ENCODE results near the gene EFCAB5. TPM values are rescaled to one million over a fixed set of nuclear protein-coding genes. Genes with fewer than 3 reads are reported as not detected.

Gene EFCAB5
- total and polyA plus RNA-seq, 2 experiments from 2014 or later: 0.27 to 0.48 TPM

GRCh38 chr17:29905879-29906167 lies 35.6 kb upstream of the EFCAB5 start:
- no peak overlapping the region for H2AFZ ChIP-seq
- H3K9me2 ChIP-seq (replicated peaks; ENCODE audit: insufficient read depth): no peaks in the 10 kb centered on the region
- no peaks in the 10 kb centered on the region for H3K9me3 ChIP-seq (ENCODE audit: low read depth)
- H3K4me3 ChIP-seq: no peak overlapping the region
- H4K20me1 ChIP-seq (ENCODE audit: insufficient read depth, poor library complexity, severe bottlenecking): no peaks in the 10 kb centered on the region
- no peaks in the 10 kb centered on the region for H3K4me1 ChIP-seq (ENCODE audit: insufficient read depth)
- WGBS (ENCODE audit: low lambda C conversion rate, missing lambda C conversion rate): 95% methylated on average over 3 of the region's 3 CpGs
- no peaks in the 10 kb centered on the region for H3K36me3 ChIP-seq (replicated peaks; ENCODE audit: insufficient read depth, low read depth)
- no peak overlapping the region for H3K4me2 ChIP-seq
- DNase-seq (ENCODE audit: low spot score): no peak
- no peak overlapping the region for H3K27ac ChIP-seq
- TF ChIP-seq EZH2phosphoT487 (IDR thresholded peaks at IDR 0.05; ENCODE audit: low read depth, severe bottlenecking, unreplicated experiment) (no peak), CTCF (IDR thresholded peaks at IDR 0.05; ENCODE audit: poor library complexity) (no peak), EZH2 (IDR thresholded peaks at IDR 0.05; ENCODE audit: borderline replicate concordance) (no peak)
- no peaks in the 10 kb centered on the region for H3K27me3 ChIP-seq
- H3K79me2 ChIP-seq: peaks cover 79% of the 10 kb centered on the region

- Histone ChIP-seq H3K9me3 (ENCODE audit: low read depth) (no peaks in the 10 kb centered on the region), H3K36me3 (replicated peaks; ENCODE audit: insufficient read depth, low read depth) (no peaks in the 10 kb centered on the region), H3K27ac (no peak overlapping the region), H3K9me2 (replicated peaks; ENCODE audit: insufficient read depth) (no peaks in the 10 kb centered on the region), H4K20me1 (ENCODE audit: insufficient read depth, poor library complexity, severe bottlenecking) (no peaks in the 10 kb centered on the region), H2AFZ (no peak overlapping the region), H3K27me3 (no peaks in the 10 kb centered on the region), H3K4me2 (no peak overlapping the region), H3K4me1 (ENCODE audit: insufficient read depth) (no peaks in the 10 kb centered on the region), H3K79me2 (peaks cover 76% of the 10 kb centered on the region), H3K4me3 (no peak overlapping the region)
- no peak for TF ChIP-seq EZH2phosphoT487 (IDR thresholded peaks at IDR 0.05; ENCODE audit: low read depth, severe bottlenecking, unreplicated experiment)
- no peak for TF ChIP-seq EZH2 (IDR thresholded peaks at IDR 0.05; ENCODE audit: borderline replicate concordance)
- TF ChIP-seq CTCF (IDR thresholded peaks at IDR 0.05; ENCODE audit: poor library complexity): no peak
- 100% methylated on average over 2 of the region's 2 CpGs for WGBS (ENCODE audit: low lambda C conversion rate, missing lambda C conversion rate)
- DNase-seq (ENCODE audit: low spot score): no peak
Observed at GRCh38 chr17:29906969-29907368, 34.5 kb upstream of the EFCAB5 start.

GRCh38 chr17:29909236-29910003 lies 32.0 kb upstream of the EFCAB5 start:
- Histone ChIP-seq H4K20me1 (ENCODE audit: insufficient read depth, poor library complexity, severe bottlenecking) (no peaks in the 10 kb centered on the region), H3K36me3 (replicated peaks; ENCODE audit: insufficient read depth, low read depth) (no peaks in the 10 kb centered on the region), H3K27ac (no peak overlapping the region), H3K9me3 (ENCODE audit: low read depth) (no peaks in the 10 kb centered on the region), H3K4me2 (no peak overlapping the region), H3K79me2 (peaks cover 77% of the 10 kb centered on the region), H2AFZ (no peak overlapping the region), H3K9me2 (replicated peaks; ENCODE audit: insufficient read depth) (no peaks in the 10 kb centered on the region), H3K4me1 (ENCODE audit: insufficient read depth) (no peaks in the 10 kb centered on the region), H3K4me3 (no peak overlapping the region), H3K27me3 (no peaks in the 10 kb centered on the region)
- DNase-seq (ENCODE audit: low spot score): no peak
- 87% methylated on average over 6 of the region's 6 CpGs for WGBS (ENCODE audit: low lambda C conversion rate, missing lambda C conversion rate)
- TF ChIP-seq EZH2 (IDR thresholded peaks at IDR 0.05; ENCODE audit: borderline replicate concordance) (no peak), CTCF (IDR thresholded peaks at IDR 0.05; ENCODE audit: poor library complexity) (no peak), EZH2phosphoT487 (IDR thresholded peaks at IDR 0.05; ENCODE audit: low read depth, severe bottlenecking, unreplicated experiment) (no peak)
